ENCODE measurements around the gene TCF15.
"Not testable (repeated sequence)": the region's sequence is repeated elsewhere in the genome, so short reads cannot be mapped to it uniquely, and the experiment has no call there.

TCF15 gene

DNA sequence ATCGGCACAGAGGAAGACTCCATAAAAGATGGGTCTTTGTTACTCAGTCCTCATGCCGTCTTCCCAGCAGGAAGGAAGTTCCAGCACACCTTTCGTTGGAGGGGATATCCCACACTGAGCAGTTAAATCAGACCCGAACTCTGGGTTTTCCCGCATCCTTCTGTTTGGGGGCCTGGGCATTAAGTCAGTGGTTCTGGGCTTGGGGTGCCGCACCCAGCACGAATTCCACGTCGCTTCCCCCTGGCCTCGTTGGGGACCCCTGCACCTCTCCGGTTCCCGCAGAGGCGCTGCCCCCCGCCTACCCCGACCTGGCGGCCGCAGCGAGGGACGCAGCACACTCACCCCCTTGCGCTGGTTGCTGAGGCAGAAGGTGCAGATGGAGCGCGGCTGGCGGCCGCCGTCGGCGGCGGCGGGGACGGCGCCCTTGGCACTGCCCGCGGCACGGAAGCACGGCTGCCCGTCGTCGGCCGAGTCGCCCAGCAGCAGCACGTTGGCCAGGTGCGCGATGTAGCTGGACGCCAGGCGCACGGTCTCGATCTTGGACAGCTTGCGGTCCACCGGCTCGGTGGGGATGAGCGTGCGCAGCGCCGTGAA, 641 bp downstream of the TCF15 start:
- no peak for DNase-seq

DNA sequence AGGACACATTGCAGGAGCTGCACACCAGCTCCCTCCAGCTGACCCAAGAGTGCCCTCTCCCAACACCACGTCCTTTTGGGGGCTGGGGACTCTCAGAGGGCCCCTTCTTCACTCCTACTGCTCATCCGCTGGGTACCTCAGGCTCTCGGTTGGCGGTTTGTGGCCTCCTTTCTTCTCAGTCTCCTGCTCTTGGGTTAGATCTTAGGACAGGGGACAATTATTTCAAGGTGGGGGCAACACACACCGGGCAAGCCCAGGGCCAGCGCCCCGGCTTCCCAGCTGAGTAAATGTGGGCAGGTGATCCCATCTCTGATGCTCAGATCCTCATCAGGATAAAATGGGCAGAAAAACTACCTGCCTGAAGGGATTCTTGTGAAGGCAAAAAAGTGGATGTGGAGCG, 1.1 kb downstream of the TCF15 start:
- DNase-seq = no peak

- no peak for DNase-seq
Observed at GRCh38 chr20:607476-607875, 2.6 kb downstream of the TCF15 start.

- DNase-seq = no peak
Observed at GRCh38 chr20:605237-605636, 4.9 kb downstream of the TCF15 start.

DNA sequence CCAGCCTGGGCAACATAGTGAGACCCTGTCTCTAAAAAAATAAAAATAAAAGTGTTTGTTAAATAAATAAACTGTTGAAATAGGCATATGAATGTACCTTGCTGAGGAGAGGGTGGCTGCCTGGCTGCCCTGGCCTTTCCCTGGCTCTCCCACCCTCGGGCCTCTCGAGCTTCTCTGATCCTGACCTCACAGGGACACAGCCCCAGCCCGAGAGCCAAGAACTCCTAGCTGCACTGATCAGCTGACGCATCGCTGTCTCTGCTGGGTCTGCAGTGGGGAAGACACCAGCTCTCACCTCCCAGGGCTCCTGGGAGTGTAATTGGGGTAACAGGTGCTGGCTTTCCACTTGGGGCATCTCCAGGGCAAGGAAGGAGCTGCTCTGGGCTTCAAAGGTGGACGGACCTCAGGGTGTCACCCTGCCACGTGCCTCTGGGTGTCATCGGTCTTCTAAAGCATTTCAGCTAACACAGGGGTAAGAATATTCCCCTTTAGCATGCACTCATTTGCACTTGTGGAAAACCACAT, 6.9 kb downstream of the TCF15 start:
- no peak for DNase-seq

DNA sequence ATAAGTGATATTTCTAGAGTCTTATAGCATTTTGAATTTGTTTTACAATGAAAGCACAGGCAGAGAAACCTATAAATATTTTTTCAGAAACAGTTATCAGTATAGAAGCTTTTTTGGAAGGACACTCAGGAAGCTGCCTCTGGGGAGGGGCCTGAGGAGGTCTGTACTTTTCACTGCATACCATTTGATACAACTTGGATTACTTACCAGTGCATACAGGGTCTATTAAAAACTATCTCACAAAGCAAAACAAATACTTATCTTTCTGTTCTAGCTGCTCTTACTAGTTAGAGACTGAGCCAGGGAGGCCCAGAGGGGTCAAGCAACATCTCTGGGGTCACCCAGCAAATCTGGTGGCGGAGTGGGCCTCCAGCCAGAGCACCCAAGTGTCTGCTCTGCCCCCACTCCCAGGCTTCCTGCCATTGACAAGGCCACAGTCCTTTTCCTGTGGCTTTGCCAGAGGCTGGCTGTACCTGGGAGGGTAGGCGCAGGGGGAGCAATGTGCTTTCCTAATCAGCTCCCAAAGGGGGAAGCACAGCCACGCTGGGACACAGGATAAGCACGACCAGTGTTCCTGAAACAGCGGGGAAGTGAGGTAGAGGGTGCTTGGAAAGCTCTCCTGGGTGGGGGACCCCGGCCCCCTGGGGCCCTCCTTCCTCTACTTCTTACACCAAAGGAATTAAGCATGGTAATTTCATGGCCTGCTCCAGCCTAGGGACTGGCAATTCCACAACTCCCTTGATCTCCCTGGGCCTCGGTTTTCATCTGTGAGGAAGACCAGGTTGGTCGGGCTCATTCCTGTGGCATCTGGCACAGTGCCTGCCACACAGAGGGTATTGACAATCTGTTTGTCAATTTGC, 7.8 kb downstream of the TCF15 start:
- DNase-seq = no peak

- DNase-seq = no peak
Observed at GRCh38 chr20:600736-601135, 9.4 kb downstream of the TCF15 start.

DNA sequence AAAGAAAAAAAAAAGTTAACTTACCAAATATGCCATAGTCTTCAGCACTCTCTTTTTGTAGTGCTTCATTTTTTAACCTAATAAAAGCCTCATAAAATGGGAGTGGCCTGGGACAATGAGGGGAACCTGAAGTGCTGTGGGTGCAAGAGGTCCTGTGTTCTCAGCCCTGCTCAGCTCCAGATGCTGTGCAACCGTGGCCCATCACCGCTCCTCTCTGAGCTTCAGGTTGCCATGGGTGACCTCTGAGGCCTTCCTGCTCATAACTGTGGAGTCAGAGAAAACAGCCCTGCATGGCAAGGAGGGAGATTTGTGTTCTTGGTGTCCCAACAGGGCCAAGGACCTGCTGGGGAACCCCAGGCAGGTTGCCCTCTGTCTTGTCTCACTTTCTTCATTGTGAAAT, 10.0 kb downstream of the TCF15 start:
- DNase-seq = no peak

DNA sequence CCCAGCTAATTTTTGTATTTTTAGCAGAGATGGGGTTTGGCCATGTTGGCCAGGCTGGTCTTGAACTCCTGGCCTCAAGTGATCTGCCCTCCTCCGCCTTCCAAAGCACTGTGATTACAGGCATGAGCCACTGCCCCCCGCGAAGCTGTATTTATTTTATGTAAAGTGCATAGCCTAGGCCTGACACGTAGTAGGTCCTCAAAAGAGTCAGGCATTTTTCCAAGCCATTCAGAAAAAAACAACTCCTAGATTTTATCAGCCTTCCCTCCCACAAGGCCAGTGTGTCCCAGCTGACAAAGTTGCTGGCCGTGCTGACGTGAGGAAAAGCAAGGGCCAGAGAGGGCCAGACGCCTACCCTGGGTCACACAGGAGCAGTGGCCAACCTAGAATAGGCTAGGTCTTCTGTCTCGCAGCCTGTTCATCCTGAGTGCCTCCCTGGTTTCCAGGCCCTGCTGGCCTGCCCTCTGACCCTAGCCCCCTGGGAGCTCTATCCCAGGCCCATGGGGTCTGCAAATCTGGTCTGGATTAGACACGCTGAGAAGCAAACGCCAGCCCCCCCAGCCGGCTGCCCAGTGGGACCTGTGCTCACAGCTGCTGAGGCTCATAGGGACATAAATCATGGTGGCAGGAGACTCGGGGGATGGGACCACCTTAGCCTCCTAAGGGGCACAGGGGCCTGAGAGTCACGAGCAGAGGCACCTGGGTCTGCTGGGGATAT, 11.8 kb downstream of the TCF15 start:
- DNase-seq = no peak

GRCh38 chr20:597560-597959, 12.5 kb downstream of the TCF15 start:
- DNase-seq = no peak

DNA sequence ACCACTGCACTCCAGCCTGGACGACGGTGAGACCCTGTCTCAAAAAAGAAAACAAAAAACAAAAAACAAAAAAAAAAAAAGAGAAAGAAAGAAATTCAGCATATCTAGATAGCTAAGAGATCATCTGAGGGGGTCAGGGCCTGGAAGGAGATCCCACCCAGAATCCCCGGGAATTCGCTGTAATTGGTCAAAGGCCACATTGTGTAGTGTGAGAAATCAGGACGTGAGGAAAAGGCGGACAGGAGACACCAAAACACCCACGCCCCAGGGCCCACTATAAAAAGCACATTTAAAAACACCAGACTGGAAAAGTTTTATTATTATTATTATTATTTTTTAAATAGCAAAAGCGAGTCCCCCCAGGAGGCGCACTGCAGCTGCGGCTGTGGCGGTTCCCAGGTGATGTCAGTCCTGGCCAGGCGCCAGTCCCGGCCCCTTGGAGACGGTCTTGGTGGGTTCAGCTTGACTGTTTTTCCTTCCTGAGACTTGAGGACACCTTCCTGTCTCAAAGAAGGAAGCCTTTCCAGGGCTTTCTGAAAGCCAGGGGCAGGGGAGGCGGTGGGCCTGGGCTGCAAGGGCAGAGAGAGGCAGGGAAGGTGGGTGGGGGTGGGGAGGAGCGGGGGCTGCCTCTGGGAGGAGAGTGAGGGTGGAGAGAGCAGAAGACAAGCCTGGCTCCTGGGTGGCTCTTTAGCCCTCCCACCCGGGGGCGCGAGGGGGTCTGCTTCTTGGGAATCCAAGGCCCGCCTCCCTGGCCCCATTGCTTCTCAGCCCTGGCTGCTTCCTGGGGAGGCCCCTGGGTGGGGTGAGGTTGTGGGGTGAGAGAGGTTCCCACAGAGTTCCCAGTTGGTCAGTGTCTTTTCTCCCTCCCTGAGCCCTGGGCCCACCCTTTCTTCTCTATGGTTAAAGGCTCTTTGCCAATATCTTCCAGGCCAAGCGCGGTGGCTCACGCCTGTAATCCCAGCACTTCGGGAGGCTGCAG, 14.5 kb downstream of the TCF15 start:
- no peak for DNase-seq

DNA sequence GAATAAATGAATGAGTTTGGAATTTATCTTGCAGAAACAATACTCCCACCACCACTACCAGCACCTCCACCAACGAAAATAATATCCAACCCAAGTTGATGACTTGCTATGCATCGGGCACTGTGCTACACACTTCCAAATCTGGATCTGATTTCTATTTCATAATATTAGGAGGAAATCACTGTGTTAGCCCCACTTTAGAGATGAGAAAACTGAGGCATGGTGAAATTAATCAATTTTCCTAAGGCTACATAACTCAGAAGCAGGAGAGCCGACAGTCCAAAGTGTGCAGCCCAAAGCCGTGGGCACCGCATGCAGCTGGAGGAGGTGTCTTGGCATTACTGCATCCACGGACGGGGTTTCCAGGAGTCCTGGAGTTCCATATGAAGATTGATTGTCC, 17.6 kb downstream of the TCF15 start:
- no peak for DNase-seq

- DNase-seq = no peak
Observed at GRCh38 chr20:591941-592340, 18.2 kb downstream of the TCF15 start.

GRCh38 chr20:588932-589672, 21.0 kb downstream of the TCF15 start:
- DNase-seq = no peak

- DNase-seq = no peak
Observed at GRCh38 chr20:588476-588875, 21.6 kb downstream of the TCF15 start.

DNA sequence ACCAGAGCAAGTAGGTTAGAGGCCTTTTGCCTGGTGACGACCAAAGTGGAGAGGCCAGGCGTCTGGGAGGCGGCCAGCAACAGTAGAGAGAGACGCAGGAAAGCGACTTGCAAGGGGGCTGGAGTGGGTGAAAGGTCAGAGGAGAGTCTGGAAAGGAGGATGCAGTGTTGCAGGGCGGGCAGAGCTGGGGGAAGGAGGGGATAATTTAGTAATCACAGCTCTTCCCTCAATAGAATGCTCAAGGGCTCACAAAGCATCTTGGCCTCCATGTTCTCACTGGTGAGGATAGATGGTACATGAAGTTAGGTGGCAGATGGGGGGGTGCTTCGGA, 25.2 kb downstream of the TCF15 start:
- no peak for DNase-seq

DNA sequence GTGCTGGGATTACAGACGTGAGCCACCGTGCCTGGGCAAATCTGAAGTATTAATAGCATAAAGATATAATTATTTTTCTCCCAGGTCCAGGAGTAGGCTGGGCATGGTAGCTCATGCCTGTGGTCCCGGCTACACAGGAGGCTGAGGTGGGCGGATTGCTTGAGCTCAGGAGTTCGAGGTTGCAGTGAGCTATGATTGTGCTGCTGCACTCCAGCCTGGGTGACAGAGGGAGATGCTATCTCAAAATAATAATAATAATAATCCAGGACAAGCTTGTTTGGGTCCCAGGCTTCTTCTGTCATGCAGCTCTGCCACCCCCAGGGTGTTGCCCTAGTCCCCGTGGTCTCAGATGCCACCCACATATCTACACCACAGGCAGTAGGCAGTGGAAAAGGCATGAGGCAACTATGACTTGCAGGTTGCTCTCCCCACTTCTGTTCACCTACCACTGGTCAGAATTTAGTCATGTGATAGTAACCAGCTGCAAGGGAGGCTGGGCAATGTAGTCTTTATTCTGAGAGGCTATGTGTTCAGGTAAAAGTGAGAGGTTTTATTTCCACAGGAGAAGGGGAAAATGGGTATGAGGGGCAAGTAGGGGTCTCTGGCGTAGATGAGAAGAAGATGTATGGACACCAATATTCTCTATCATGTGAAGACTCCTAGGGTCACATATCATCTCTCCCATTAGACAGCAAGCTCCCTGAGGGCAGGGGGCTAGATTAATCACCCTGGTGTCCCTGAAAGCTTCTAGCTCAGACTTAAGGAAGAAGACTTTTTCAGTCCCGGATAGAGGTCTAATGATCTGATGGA, 25.7 kb downstream of the TCF15 start:
- peak; percentile 33 for DNase-seq

DNA sequence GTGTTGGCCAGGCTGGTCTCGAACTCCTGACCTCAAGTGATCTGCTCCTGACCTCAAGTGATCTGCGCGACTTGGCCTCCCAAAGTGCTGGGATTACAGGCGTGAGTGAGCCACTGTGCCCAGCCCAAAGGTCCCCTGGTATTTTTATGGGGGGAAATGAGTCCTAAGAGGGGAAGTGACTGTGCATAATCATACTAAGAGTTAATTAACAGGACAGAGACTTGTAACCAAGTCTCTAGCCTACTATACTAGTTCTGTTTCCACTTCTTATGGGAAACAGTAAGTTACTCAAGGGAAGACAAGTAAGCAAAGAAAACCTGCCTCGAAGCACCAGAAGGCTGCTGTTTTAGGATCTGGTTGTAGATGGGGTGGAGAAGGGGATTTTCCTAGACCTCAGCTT, 27.9 kb downstream of the TCF15 start:
- DNase-seq = no peak

DNA sequence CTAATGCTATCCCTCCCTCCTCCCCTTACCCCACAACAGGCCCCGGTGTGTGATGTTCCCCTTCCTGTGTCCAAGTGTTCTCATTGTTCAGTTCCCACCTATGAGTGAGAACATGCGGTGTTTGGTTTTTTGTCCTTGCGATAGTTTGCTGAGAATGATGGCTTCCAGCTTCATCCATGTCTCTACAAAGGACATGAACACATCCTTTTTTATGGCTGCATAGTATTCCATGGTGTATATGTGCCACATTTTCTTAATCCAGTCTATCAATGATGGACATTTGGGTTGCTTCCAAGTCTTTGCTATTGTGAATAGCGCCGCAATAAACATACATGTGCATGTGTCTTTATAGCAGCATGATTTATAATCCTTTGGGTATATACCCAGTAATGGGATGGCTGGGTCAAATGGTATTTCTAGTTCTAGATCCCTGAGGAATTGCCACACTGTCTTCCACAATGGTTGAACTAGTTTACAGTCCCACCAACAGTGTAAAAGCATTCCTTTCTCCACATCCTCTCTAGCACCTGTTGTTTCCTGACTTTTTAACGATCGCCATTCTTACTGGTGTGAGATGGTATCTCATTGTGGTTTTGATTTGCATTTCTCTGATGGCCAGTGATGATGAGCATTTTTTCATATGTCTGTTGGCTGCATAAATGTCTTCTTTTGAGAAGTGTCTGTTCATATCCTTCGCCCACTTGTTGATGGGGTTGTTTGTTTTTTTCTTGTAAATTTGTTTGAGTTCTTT, 31.0 kb downstream of the TCF15 start:
- not testable (repeated sequence) for DNase-seq

GRCh38 chr20:577167-577791, 32.8 kb downstream of the TCF15 start:
- no peak for DNase-seq

Measured in stimulated activated CD8-positive, alpha-beta memory T cell treated with anti-CD3 and anti-CD28 coated beads, Interleukin-4, amount 100 ng/mL, for 48 hours (primary cell).